NCI-H2171 treated with DMSO at 0.1 percent for 48 hours (cell line): ENCODE results near the gene SEBOX.

Experiments used
- DNase-seq: peaks from one replicate; lab custom pipeline; 2025; lab: John Stamatoyannopoulos, UW

Gene SEBOX

GRCh38 chr17:28364665-28365363 lies at the start of gene SEBOX:
SEBOX (minus strand) TSS chr17:28365199; CDS start chr17:28365151, 48 bp downstream.
- DNase-seq, result no peak

- no peak for DNase-seq
Measured at GRCh38 chr17:28413804-28414203, 48.8 kb upstream of the SEBOX start.

- DNase-seq, result no peak
Measured at GRCh38 chr17:28412099-28412498, 47.1 kb upstream of the SEBOX start.

- DNase-seq, result no peak
Measured at GRCh38 chr17:28407974-28408306, 42.9 kb upstream of the SEBOX start.

- peak; percentile 82 for DNase-seq
Measured at GRCh38 chr17:28407130-28407973, 42.4 kb upstream of the SEBOX start.

- DNase-seq, result peak; percentile 77
Measured at GRCh38 chr17:28406473-28406814, 41.4 kb upstream of the SEBOX start.

- DNase-seq, result peak; percentile 55
Measured at GRCh38 chr17:28405632-28406472, 40.9 kb upstream of the SEBOX start, which contains the start of gene SLC46A1. SLC46A1 (minus strand) TSS chr17:28406212; CDS start chr17:28406114, 98 bp downstream.

GRCh38 chr17:28404812-28405570 lies 40.0 kb upstream of the SEBOX start:
- DNase-seq, result no peak

- DNase-seq, result no peak
Measured at GRCh38 chr17:28404461-28404811, 39.4 kb upstream of the SEBOX start.

- no peak for DNase-seq
Measured at GRCh38 chr17:28404007-28404406, 39.0 kb upstream of the SEBOX start.

GRCh38 chr17:28402844-28403243 lies 37.8 kb upstream of the SEBOX start:
- DNase-seq, result no peak

- no peak for DNase-seq
Measured at GRCh38 chr17:28402224-28402630, 37.2 kb upstream of the SEBOX start.

GRCh38 chr17:28399808-28400207 lies 34.8 kb upstream of the SEBOX start:
- DNase-seq, result no peak

- no peak for DNase-seq
Measured at GRCh38 chr17:28398280-28398981, 33.4 kb upstream of the SEBOX start.

GRCh38 chr17:28397687-28398279 lies 32.8 kb upstream of the SEBOX start:
- DNase-seq, result no peak

- no peak for DNase-seq
Measured at GRCh38 chr17:28397275-28397674, 32.3 kb upstream of the SEBOX start.

GRCh38 chr17:28396635-28397239 lies 31.7 kb upstream of the SEBOX start:
- no peak for DNase-seq

- DNase-seq, result no peak
Measured at GRCh38 chr17:28395968-28396367, 31.0 kb upstream of the SEBOX start.

- no peak for DNase-seq
Measured at GRCh38 chr17:28395426-28395825, 30.4 kb upstream of the SEBOX start.

- no peak for DNase-seq
Measured at GRCh38 chr17:28394337-28395116, 29.5 kb upstream of the SEBOX start.
